GM21390 (cell line): ENCODE data around the gene PRPS1.
"Not testable (repeated sequence)": the region's sequence is repeated elsewhere in the genome, so short reads cannot be mapped to it uniquely, and the experiment has no call there.

Experiments used
- ATAC-seq: cut with Tn5 transposase; IDR thresholded peaks from one replicate; pipeline ENCODE4 v1.9.1; 2021; ENCODE audit not compliant: unreplicated experiment

The PRPS1 gene

GRCh38 chrX:107629540-107629909 is 1.2 kb downstream of the PRPS1 start:
- no peak for ATAC-seq

GRCh38 chrX:107630031-107630689 is 1.9 kb downstream of the PRPS1 start:
- ATAC-seq: no peak

- ATAC-seq: no peak
These were observed 4.0 kb downstream of the PRPS1 start for GRCh38 chrX:107632346-107632745.

- ATAC-seq: no peak
These were observed 18.4 kb downstream of the PRPS1 start for GRCh38 chrX:107646735-107647134.

- no peak for ATAC-seq
These were observed 20.0 kb downstream of the PRPS1 start for GRCh38 chrX:107648332-107648731.

- no peak for ATAC-seq
These were observed 26.2 kb downstream of the PRPS1 start for GRCh38 chrX:107654566-107654871.

GRCh38 chrX:107654872-107655761 is 26.8 kb downstream of the PRPS1 start:
- peak; percentile 74 for ATAC-seq

GRCh38 chrX:107656978-107657377 is 28.7 kb downstream of the PRPS1 start:
- no peak for ATAC-seq

- ATAC-seq: no peak
These were observed 30.4 kb downstream of the PRPS1 start for GRCh38 chrX:107658660-107659059.

- ATAC-seq: no peak
These were observed 31.0 kb downstream of the PRPS1 start for GRCh38 chrX:107659286-107659685.

GRCh38 chrX:107659768-107660167 is 31.5 kb downstream of the PRPS1 start:
- ATAC-seq: no peak

- no peak for ATAC-seq
These were observed 33.8 kb downstream of the PRPS1 start for GRCh38 chrX:107662145-107662544.

- ATAC-seq: no peak
These were observed 34.5 kb downstream of the PRPS1 start for GRCh38 chrX:107662824-107663223.

- ATAC-seq: no peak
These were observed 38.6 kb downstream of the PRPS1 start for GRCh38 chrX:107666931-107667330.

GRCh38 chrX:107667426-107667825 is 39.1 kb downstream of the PRPS1 start:
- ATAC-seq: no peak

GRCh38 chrX:107668710-107669109 is 40.4 kb downstream of the PRPS1 start:
- ATAC-seq: not testable (repeated sequence)

GRCh38 chrX:107669261-107669660 is 41.0 kb downstream of the PRPS1 start:
- ATAC-seq: no peak

GRCh38 chrX:107669885-107670628 is 41.7 kb downstream of the PRPS1 start:
- no peak for ATAC-seq

- not testable (repeated sequence) for ATAC-seq
These were observed 42.9 kb downstream of the PRPS1 start for GRCh38 chrX:107671256-107671655.

GRCh38 chrX:107672955-107673378 is 44.7 kb downstream of the PRPS1 start:
- ATAC-seq: peak; percentile 19

GRCh38 chrX:107673431-107673830 is 45.1 kb downstream of the PRPS1 start:
- no peak for ATAC-seq
